Activated CD4-positive, alpha-beta T cell treated with anti-CD3 and anti-CD28 coated beads, Interleukin-2, amount 50 U/mL, for 4 hours (primary cell): ENCODE results near the gene PRPF40B.
"Not testable (repeated sequence)": the region's sequence is repeated elsewhere in the genome, so short reads cannot be mapped to it uniquely, and the experiment has no call there.

Experiments
- DNase-seq, 2 experiments: peaks; one replicate each; pipeline ENCODE4 v3.0.0-alpha.2; 2020

The PRPF40B gene

DNA sequence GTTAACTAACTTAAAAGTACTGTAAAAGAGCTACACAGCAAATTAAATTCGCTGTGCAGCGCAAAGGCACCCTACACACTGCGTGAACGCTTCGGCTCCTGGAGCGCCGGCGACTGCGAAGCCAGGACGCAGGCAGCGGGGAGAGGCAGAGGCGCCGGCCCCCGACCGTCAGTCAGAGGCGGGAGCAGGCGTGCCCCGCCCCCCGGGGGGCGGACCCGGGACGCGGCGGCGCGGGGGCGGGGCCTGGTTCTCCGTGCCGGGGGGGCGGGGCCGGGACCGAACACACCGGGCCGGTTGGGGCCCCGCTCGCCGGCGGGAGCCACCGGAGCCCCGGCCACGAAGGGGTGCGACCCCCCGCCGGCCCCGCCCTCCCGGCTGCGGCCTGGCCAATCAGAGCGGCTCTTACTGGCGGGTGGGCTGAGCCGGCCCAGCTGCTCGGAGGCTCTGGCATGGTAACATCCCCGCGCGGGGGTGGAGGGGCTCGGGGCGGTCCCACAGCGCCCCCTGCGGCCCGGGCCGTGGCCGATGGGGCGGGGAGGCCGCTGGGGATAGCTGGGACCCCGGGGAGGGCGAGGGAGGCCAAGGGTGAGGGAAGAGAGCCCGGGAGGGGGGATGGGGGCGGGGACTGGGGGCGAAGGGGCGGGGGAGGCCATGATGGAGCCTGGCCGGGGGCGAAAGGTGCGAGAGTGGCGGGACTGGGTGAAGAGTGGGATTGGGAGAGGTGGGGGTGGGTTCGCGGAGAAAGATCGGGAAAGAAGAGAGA is at the start of gene PRPF40B:
Gene PRPF40B, plus strand, starts transcription at position 420 of the 763 bp plus-strand sequence. Its CDS starts 30 bp downstream, at position 450.
- DNase-seq: peak; percentile 77 to 79

DNA sequence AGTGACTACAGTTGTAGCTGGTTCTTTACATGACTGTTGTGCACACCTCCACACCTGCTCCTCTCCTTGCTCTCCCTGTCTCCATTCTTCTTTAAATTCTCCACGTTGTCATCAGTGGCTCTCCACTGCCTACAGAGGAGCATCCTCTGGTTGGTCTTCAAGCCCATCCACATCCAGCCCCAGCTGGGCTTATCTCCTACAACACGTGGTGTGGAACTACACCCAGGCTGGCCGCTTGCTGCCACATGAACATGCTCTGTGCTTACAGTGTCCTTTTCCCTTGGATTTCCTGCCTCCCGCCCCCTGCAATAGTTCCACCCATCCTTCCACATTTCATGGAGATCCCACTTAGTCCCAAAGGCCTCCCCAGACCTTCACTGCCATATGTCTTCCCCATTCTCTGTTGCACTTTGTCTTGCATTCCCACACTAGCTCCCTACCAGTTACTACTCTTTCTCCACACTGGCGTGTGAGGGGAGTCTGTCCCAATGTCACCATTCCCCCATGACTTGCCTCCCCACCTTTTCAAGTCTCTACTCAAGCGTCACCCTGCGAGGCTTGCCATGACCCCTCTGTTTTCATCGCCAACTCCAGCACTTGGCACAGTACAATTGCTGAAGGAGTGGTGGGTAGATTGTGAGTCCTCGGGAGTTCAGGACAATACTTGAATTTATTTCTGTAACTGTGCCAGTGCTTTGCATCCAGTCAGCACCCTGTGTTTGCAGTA is 45.6 kb upstream of the PRPF40B start:
- no peak for DNase-seq

DNA sequence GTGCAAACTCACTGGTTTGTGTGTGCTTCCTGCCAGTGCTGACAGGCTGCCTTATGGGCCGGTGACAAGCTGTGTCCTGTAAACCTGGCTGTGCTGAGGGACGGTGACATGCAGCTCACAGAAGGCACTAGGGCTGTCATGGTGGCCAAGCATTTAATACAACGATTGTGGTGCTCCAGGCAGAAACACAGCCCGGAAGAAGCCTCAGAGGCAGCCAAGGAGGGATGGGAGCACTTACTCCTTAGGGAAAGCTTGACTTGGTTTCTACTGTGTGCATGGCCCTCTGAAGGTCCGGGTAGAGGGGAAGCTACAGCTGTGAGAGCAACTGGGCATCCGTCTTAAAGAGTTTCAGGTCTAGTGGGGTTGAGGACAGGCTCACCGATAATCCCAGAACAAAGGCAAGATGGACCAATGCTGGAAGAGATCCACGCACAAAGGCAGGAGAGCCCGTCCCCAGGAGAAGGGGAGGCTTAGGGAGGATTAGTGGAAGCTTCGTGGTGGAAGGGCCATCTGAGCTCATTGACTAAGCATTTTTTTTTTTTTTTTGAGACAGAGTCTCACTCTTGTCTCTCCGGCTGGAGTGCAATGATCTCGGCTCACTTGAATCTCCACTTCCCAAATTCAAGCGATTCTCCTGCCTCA is 44.8 kb upstream of the PRPF40B start:
- DNase-seq: no peak

DNA sequence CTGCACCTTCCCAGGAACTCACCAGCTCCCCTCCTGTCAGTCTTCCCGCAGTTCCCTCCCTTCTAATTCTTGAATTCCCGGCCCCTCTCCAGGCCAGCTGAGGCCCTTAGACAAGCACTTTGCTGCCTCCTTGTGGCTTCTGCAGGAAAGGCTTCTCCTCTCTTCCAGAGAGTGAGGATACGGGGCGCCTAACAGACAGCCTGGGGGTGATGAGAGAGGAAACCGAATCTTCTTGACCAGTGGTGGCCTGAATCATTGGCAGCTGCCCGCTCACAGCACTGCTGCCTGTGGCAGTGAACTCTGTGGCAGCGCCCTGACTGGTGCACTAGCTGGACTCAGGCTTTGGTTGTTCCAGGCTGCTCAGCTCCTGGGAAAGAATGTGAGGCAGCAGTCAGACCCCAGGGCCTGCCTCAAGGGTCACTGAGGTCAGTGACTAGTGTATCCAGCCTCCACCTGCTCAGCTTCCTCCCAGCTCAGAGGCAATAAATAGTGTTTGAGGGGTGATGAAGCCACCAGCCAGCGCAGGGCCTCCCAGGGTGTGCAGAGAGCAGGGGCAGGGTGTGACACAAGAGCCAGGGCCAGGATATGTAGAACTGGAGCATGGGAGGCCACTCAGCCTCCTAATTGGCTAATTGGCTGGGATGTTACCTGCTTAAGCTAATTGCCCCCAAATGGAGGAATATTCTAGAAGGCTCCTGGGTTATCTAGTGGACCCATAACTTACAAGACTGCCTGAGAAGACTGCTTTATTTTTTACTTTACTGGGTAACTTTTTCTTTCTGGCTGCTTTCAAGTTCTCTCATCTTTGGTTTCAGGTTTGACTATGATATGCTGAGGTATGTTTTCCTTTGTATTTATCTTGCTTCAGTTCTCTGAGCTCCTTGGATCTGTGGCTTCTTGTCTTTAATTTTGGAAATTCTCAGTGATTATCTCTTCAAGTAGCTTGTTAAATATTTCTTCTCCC is 42.5 kb upstream of the PRPF40B start:
- DNase-seq: peak; percentile 39 to 44

DNA sequence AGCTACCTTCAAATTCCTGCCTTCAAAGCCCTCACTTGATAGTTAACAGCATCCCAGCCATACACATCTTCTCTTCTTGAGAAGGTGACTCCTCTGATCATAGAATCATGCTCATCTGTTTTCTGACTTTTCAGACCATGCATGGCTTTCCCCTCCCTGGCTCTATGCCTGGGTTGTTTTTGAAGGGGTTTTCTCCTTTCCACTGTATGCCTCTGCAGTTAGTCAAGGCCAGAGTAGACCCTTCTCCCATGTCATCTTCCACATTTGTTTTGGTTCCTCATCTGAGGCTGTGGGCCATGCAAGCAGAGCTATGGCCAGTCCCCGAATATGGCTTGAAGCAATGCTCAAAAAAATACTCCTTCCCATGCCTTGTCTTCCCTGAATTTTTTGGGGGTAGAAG is 41.2 kb upstream of the PRPF40B start:
- no peak for DNase-seq

DNA sequence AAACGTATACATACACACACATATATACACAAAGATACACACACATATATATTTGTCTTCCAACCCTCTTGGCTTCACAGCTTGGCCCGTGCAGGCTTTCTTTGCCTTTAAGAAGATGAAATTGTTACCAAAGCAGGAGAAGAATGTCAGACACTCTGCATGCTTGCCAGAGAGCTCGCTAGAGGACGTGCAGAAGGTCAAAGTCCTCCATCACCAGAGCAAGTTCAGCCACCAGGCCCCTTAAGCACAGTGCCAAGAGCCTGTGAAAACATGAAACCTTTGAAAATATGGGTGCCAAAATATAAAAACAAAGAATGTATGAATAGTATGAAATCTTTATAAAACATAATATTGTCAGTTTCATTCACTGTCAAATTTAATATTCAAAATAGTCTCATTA is 40.5 kb upstream of the PRPF40B start:
- DNase-seq: no peak

DNA sequence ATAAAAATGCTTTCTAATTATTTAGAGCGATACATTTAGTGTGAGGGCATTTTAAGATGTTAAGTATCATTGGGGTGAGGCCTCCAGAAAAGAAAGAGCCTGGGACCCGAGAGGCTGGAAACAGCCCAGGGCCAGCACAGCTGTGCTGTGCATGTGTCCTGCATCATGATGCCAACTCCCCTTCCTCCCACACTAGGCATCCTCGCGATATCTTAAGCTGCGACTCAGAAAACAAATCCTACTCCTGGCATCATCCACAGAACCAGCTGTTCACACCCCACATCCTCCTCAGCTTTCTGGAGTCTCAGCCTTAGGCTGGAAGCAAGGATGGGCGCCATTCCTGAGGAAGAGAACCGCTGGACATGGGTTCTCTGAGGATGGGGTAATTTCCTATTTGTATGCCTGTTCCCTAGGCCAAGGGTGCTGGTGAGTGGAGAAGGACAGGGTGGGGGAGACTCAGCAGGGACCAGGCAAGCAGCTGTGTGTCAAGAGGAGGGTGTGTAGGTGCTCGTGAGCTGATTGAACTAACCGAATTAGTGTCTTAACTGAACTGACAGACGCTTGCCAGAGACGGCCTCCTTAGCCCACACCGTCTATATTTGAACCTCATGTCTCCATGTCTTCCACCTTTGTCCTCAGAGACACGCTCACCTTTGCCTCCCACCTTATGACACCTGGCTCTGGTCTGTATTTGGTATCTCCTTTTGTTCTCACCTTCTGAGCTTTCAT is 39.8 kb upstream of the PRPF40B start:
- no peak for DNase-seq

DNA sequence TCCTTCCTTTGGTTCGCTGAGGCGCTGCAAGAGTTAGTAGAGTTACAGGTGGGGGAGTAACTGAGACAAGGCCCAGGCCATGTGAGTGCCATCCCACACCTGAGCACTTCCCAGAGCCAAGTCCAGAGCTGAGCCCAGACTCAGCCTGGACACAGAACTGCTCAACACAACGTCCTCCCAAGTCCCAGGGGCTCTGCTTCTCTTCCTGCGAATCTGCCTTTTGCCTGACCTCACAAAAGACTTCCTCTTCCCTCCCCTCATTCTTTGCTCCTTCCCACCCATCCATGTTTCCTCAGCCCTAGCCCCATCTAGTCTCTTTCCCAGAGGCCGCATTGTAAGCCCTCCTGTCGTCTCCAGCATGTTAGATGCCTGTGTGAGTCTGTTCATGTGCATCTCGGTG is 38.8 kb upstream of the PRPF40B start:
- DNase-seq: no peak

DNA sequence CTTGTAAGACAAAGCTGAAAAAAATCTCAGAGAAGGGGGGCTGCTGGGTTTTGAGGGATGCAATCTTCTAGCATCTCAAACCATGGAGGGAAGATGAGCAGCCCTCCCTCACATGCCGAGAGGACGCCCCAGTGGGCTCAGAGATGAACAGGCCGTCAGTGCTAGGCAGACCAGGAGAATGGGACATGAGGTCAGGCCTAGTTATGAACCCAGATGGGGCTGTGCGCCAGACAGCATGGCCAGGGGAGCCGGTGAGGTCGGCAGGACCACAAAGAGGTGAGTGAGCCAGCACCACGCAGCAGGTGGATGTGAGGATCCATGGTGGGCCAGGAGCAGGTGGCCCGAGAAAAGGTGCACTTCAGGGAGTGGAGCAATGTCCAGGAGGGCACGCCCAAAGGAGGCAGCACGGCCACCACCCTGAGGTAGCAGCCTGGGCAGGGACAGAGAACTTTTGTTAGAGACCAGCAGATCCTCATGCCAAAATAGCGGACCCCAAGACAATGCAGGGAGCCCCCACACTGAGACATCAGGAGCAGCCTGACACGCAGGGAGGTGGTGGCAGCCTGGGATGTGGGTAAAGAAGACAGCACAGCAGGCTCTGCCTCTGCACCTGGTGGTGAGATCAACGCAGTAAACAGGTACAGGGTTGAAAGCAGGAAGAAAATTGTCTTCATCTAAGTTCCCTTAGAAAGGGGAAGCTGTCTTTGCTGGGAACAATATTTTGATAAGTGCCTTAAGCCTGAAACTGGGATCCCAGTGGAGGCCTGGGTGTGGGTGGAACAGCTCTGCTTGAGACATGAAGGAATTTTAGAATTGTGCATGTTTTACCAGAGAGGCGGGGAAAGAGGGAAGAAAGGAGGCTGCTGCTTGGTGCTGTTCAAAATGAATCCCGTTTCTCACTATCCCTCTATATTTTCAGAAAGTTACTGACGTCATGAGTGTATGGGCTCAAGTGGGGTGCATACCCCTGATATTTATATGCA is 37.6 kb upstream of the PRPF40B start:
- no peak for DNase-seq

DNA sequence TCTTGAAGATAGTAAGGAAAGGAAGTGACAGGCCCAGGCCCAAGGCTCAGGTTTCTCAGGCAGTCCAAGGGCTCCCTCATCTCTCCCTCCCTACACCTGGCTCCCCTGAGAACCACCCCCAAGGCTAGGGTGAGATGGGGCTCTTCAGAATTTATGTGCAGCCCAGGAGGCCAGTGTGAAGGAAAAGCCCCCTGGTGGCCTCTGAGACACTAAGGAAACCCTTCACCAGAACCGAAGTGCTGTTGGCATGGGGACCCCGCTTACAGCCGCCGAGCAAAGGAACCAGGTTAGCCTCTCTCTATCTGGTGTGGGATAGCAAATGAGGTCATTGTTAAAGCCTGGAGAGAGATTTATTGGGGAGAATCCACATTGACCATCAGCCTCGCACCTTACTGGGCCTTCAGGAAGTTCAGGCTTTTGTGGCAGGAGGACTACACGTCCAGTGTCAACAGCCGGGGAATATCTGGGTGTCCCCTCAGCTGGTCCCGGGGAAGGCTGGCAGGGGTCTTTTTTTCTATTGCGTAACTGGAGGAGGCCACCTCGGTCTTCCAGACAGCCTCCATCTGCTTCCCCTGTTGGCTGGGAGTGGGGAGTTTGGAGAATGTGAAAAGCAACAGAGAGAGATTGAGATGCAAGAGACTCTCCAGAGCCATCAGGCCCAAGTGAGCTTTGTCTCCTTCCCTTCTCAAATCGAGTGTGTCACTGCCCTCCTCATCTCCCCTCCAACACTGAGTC is 36.0 kb upstream of the PRPF40B start:
- DNase-seq: no peak

DNA sequence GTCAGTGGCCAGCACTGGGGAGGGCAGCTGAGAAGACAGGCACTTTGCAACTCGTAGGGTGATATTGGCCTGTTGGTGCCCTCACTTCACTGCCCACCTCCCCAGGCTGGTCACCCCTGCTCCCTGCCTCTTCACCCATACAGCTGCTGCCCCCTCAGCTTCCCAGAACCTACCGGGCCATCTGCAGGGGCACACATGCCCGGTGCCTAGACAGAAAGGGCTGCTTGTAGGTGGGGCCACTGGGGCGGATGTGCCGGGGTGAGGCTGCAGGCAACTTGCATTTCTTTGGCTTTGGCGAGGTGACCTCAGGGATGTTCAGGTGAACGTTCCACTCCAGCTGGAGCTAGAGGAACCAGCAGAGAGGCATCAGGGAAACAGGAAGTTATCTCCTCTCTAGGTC is 35.1 kb upstream of the PRPF40B start:
- DNase-seq: no peak

DNA sequence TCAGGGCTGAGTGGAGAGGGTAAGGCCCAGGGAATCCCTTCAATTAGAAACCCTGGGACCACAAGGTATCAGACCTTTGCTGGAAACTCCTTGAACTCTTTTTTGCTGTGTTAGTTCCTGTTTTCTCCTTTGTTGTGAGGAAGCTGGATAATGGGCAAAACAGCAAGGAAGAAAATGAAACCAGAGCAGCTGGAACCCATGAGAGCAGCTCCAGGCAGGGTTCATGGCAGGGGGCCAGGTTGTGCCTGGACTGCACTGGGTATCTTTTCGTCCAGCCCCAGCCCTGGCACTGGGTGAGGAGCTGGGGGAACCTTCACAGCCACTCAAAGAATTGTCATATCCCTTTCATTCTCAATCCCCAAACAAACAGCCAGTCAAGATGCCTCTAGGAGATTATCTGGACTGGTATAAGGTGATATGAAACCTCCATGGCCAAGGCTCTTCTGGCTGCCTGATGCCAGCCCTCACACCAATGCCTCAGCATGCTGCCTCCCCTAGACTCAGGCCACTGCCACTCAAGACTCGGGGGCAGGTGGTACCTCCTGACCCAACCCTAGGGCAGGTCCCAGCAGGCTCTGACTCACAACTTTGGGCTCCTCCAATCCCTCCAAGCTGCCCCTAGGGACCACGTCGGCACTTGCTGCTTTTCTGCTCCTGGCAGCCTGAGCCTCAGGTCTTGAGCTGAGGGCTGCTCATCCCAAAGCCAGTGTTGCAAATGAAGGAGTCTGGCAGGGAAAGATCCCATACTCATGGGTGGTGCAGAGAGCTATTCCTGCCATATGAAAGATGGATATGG is 34.4 kb upstream of the PRPF40B start:
- no peak for DNase-seq

DNA sequence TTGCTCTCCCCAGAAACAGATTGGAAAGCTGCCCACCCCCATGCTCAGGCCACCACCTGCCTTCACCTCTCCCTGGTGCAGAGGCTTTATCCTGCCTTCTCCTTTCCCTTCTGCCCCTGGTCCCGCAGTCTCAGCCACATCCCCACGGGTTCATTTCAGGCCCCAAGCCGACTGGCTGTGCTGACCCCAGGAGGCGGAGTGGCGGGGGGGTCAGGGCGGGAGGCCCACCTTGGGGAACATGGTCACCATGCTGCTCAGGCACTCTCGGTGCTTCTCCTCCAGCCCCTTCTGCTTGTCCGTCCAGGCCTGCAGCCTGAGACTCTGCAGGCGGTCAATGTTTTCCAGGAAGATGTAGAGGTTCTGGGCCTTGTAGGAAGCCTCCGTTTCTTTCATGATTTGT is 24.8 kb upstream of the PRPF40B start:
- no peak for DNase-seq

DNA sequence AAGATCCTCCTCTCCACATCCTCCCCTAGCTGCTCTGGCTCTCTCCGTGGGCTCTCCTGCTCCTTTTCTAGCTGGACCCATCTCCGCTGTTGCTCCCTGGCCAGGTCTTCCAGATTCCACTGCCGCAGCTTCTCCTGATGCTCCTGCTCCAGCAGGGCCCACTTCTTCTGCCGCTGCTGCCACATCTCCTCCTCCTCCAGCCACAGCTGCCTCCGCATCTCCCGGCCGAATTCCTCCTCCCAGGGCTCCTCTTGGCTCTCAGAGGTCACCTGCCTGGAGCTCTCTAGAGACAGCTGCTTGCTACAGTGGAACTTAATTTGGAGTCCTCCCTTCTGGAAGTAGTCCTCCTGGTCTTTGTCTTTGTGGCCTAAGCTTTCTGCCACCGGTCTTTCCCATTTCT is 23.4 kb upstream of the PRPF40B start:
- DNase-seq: no peak

DNA sequence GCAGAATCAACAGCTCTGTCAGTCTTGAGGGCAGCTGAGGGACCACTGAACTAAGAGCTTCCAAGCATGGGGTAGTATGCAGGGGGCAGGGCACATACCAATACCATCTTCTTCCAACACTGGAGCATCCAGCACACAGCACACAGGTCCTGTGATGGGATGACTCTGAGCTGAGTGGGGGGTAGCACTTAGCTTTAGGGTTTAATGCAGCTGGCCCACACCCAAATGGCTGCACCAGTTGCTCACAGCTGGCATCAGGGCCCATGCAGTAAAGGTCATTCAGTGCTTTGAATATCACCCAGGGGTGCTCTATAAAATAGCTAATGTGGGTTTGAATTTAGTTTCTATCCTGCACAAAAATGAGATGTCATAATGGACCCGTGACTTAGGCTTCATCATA is 19.6 kb upstream of the PRPF40B start:
- DNase-seq: no peak

DNA sequence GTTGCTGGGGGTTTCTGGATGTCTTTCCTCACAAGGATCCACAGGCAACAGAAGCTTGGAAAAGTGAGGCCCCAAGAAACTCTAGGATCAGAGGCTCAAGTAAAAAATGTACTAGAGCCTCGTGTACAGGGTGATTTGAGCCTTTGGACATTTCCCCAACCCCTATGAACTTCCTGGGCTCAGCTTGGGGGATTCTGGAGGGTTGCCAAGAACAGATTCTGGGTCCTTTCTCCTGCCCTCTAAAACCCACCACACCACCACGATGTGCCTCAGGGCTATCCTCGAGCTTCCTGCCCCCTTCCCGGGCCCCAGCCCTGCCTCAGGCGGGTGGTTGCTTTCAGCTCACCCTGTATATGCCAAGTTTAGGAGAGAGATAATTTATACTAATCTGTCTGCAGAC is 18.5 kb upstream of the PRPF40B start:
- no peak for DNase-seq

DNA sequence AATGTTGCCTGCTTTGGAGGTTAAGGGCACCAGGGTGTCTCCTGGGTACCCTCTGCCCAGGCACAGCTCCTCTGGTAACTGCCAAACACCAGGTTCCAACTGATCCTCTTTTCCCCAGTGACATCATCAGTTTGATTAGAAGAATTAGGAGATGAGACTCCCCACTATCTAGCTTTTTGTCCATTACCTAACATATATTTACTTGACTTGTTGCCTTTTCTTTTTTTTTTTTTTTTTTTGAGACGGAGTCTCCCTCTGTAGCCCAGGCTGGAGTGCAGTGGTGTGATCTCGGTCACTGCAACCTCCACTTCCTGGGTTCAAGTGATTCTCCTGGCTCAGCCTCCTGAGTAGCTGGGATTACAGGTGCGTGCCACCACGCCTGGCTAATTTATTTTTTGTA is 17.8 kb upstream of the PRPF40B start, which contains the start of gene FAM186B:
Gene FAM186B, minus strand, starts transcription at position 101 of the 400 bp plus-strand sequence. CDS start 162 bp downstream, outside the sequence.
- not testable (repeated sequence) for DNase-seq

DNA sequence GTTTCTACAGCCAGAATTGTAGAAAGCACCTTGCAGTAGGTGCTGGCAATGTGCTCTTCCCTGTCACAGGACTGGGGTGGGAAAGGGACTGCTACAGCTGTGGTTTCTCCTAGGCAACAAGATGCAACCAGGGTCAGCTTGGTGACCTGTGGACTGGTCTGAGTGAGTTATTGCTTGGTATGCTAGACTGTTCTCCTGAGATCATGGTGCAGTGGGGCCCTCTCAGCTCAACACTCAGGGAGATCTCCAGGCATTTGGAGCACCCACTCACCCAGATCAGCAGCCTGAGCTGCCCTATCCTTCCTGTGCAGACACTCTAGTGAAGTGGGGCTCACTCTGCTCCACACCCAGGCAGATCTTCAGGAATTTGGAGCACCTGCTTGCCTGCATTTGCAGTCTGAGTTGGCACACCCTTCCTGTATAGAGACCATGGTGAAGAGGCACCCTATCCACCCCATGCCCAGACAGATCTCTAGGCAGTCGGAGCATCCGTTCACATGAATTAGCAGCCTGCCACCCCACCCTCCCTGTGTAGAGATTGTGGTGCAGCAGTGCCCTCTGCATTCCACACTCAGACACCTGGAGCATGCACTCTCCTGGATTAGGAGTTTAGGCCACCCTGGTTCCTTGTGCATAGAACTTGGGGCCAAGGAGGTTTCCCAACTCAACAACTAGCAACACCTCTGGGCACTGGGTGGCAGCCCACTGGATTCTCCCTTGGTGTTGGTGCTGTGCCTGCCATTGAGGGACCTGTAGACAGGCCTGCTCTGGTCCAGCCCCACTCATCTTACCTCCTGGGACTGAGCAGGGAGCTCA is 14.1 kb upstream of the PRPF40B start:
- no peak for DNase-seq
